ENCODE results near the gene GMDS. TPM values are rescaled to one million over a fixed set of nuclear protein-coding genes. Genes with fewer than 3 reads are reported as not detected.

The GMDS gene
- total and polyA plus RNA-seq, 2 of the 8 experiments (the other 6 are each of a cell fraction or from before 2014, with no cell fraction given), result 16.8 to 50.0 TPM

DNA sequence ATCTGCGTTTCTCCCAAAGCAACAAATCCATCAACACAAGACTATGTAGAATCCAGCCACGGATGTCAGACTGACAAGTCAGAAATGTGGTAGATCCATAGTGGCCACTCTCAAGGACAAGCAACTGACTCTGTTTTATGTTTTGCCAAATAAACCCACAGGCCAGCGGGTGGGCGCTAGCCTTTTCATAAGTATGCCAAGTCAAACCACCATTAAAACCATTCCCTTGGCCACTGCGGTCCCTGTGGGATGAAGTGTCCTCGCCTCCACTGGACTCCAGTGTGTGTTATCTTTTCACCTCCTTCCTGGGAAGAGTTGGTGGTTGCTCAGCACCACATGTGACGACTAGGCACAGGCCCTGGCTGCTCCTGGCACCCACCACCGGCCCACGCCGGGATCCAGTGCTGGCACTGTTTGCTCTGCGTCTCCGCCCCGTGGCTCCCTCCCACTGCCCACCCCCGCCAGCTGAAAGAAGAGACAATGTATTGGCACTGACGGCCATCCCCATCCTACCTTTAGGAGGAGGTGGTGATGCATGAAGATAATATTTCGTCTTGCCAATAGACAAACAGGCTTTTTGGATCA, 532.3 kb downstream of the GMDS start (continued):
- TF ChIP-seq POLR2A (IDR thresholded peaks at IDR 0.05; ENCODE audit: control extremely low read depth in 1 of 2, low read depth in 2 of 2, low read length in 2 of 2) (no peak), FOSL1 (IDR thresholded peaks at IDR 0.05; ENCODE audit: insufficient read depth, low read depth, low read length) (no peak), ZNF274 (IDR thresholded peaks at IDR 0.05; ENCODE audit: borderline replicate concordance, extremely low read depth, low read length) (no peak), EP300 (IDR thresholded peaks at IDR 0.05; ENCODE audit: borderline replicate concordance in 1 of 2, low read depth in 2 of 2, low read length in 2 of 2) (no peak), CTBP2 (IDR thresholded peaks at IDR 0.05; ENCODE audit: borderline replicate concordance, insufficient read depth, insufficient read length, low read length) (no peak)
- TF ChIP-seq, protein P1, sequence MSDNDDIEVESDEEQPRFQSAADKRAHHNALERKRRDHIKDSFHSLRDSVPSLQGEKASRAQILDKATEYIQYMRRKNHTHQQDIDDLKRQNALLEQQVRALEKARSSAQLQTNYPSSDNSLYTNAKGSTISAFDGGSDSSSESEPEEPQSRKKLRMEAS (IDR thresholded peaks at IDR 0.05), result no peak
